Astrocyte (in vitro differentiated cells and primary cell): Measurements from ENCODE around the gene PTPN9. TPM values are rescaled to one million over a fixed set of nuclear protein-coding genes. Genes with fewer than 3 reads are reported as not detected.
"Not testable (repeated sequence)": the region's sequence is repeated elsewhere in the genome, so short reads cannot be mapped to it uniquely, and the experiment has no call there.

Source experiments
- DNase-seq: peaks from one replicate; pipeline ENCODE4 v3.0.0-alpha.2; 2010; ENCODE audit warnings: low read depth
- FAIRE-seq: peaks from 2 replicates; lab custom pipeline; 2011; peaks lifted over from hg19 to GRCh38; lab: Jason Lieb, UNC
- H2AFZ ChIP-seq: 2 replicates; pipeline ENCODE4 v1.6.0; 2012; ENCODE audit warnings: low read depth, low read length, inconsistent platforms
- H3K27ac ChIP-seq: 2 replicates; pipeline ENCODE4 v1.5.1; 2011; ENCODE audit warnings: low read depth, low read length, inconsistent platforms
- H3K27me3 ChIP-seq: 2 replicates; pipeline ENCODE4 v1.6.0; 2011; ENCODE audit warnings: low read length, inconsistent platforms; ENCODE audit not compliant: insufficient read depth
- H3K36me3 ChIP-seq: 2 replicates; pipeline ENCODE4 v1.5.1; 2011; ENCODE audit warnings: low read length, inconsistent platforms; ENCODE audit not compliant: insufficient read depth
- H3K4me1 ChIP-seq: 2 replicates; pipeline ENCODE4 v1.5.1; 2011; ENCODE audit warnings: low read length, inconsistent platforms; ENCODE audit not compliant: insufficient read depth
- H3K4me2 ChIP-seq: 2 replicates; pipeline ENCODE4 v1.6.0; 2012; ENCODE audit warnings: low read length, inconsistent platforms
- H3K4me3 ChIP-seq: 2 replicates; pipeline ENCODE4 v1.5.1; 2011; ENCODE audit warnings: low read depth, mild to moderate bottlenecking, low read length, inconsistent platforms; ENCODE audit not compliant: insufficient read depth
- H3K79me2 ChIP-seq: 2 replicates; pipeline ENCODE4 v1.6.0; 2012; ENCODE audit warnings: mild to moderate bottlenecking, low read length, inconsistent platforms; ENCODE audit not compliant: insufficient read depth
- H3K9ac ChIP-seq: 2 replicates; pipeline ENCODE4 v1.6.0; 2012; ENCODE audit warnings: mild to moderate bottlenecking, low read length, inconsistent platforms
- H3K9me3 ChIP-seq: 2 replicates; pipeline ENCODE4 v1.5.1; 2012; ENCODE audit warnings: low read depth, mild to moderate bottlenecking, low read length, inconsistent platforms; ENCODE audit not compliant: insufficient read depth
- H4K20me1 ChIP-seq: 2 replicates; pipeline ENCODE4 v1.6.0; 2012; ENCODE audit warnings: low read length, inconsistent platforms; ENCODE audit not compliant: insufficient read depth
- H3K27ac Mint-ChIP-seq: one replicate; pipeline ENCODE4 v1.8.0; 2021; ENCODE audit warnings: mild to moderate bottlenecking, mixed read lengths; ENCODE audit not compliant: unreplicated experiment
- H3K27me3 Mint-ChIP-seq: one replicate; pipeline ENCODE4 v1.8.0; 2021; ENCODE audit warnings: low read depth, mixed read lengths; ENCODE audit not compliant: unreplicated experiment
- H3K36me3 Mint-ChIP-seq: one replicate; pipeline ENCODE4 v1.8.0; 2021; ENCODE audit warnings: low read depth, mixed read lengths; ENCODE audit not compliant: unreplicated experiment
- H3K4me1 Mint-ChIP-seq: one replicate; pipeline ENCODE4 v1.8.0; 2021; ENCODE audit warnings: low read depth, mixed read lengths; ENCODE audit not compliant: unreplicated experiment
- H3K4me3 Mint-ChIP-seq: one replicate; pipeline ENCODE4 v1.8.0; 2021; ENCODE audit warnings: mild to moderate bottlenecking, moderate library complexity, mixed read lengths; ENCODE audit not compliant: unreplicated experiment
- H3K9me3 Mint-ChIP-seq: one replicate; pipeline ENCODE4 v1.8.0; 2021; ENCODE audit warnings: mild to moderate bottlenecking, mixed read lengths; ENCODE audit not compliant: unreplicated experiment
- CTCF ChIP-seq: IDR thresholded peaks from 2 replicates; pipeline ENCODE4 v1.5.1; 2011; ENCODE audit warnings: low read depth, mild to moderate bottlenecking, inconsistent platforms, low read length, moderate library complexity; ENCODE audit not compliant: insufficient read depth
- EZH2 ChIP-seq: IDR thresholded peaks from 2 replicates; pipeline ENCODE4 v1.6.1; 2012; ENCODE audit warnings: mild to moderate bottlenecking, low read length, inconsistent platforms; ENCODE audit not compliant: insufficient read depth
- total RNA-seq: library from RNA; stranded (reverse); gene quantifications from 2 replicates; pipeline ENCODE4 v1.2.1, GENCODE V29; 2021

The PTPN9 gene
- total RNA-seq, 1 donor from 2014 or later = 34.7 TPM

GRCh38 chr15:75589071-75589470 lies 10.0 kb upstream of the PTPN9 start:
- no peak overlapping the region for H3K4me3 ChIP-seq
- H3K27me3 ChIP-seq = no peaks in the 10 kb centered on the region
- Mint-ChIP-seq H3K4me3 (no peak overlapping the region), H3K36me3 (peaks cover 7% of the 10 kb centered on the region), H3K4me1 (peaks cover 3% of the 10 kb centered on the region), H3K9me3 (no peaks in the 10 kb centered on the region), H3K27ac (no peak overlapping the region), H3K27me3 (no peaks in the 10 kb centered on the region)
- DNase-seq (no peak), FAIRE-seq (no peak)
- TF ChIP-seq EZH2 = no peak
- TF ChIP-seq CTCF = no peak
- H3K27ac ChIP-seq = no peak overlapping the region
- H2AFZ ChIP-seq = no peak overlapping the region
- peaks cover 4% of the 10 kb centered on the region for H3K4me1 ChIP-seq
- H3K36me3 ChIP-seq = no peaks in the 10 kb centered on the region
- H4K20me1 ChIP-seq = no peaks in the 10 kb centered on the region
- no peak overlapping the region for H3K4me2 ChIP-seq
- H3K79me2 ChIP-seq = no peaks in the 10 kb centered on the region
- no peak overlapping the region for H3K9ac ChIP-seq
- H3K9me3 ChIP-seq = no peaks in the 10 kb centered on the region

DNA sequence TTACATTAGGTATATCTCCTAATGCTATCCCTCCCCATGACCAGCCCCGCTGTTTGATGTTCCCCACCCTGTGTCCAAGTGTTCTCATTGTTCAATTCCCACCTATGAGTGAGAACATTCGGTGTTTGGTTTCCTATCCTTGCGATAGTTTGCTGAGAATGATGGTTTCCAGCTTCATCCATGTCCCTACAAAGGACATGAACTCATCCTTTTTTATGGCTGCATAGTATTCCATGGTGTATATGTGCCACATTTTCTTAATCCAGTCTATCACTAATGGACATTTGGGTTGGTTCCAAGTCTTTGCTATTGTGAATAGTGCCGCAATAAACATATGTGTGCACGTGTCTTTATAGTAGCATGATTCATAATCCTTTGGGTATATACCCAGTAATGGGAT lies 7.3 kb upstream of the PTPN9 start:
- H3K27ac Mint-ChIP-seq, H3K4me3 ChIP-seq, H3K4me2 ChIP-seq, H3K4me1 ChIP-seq, DNase-seq, H3K4me3 Mint-ChIP-seq, H3K9me3 ChIP-seq, H3K79me2 ChIP-seq, H3K27ac ChIP-seq, H4K20me1 ChIP-seq, H3K36me3 ChIP-seq, H3K27me3 Mint-ChIP-seq, H3K4me1 Mint-ChIP-seq, H3K27me3 ChIP-seq, FAIRE-seq, H3K9me3 Mint-ChIP-seq, H3K36me3 Mint-ChIP-seq, H2AFZ ChIP-seq, H3K9ac ChIP-seq: not testable (repeated sequence)

- DNase-seq (no peak), FAIRE-seq (no peak)
- Mint-ChIP-seq H3K9me3 (no peaks in the 10 kb centered on the region), H3K27ac (no peak overlapping the region), H3K4me3 (no peak overlapping the region), H3K4me1 (peaks cover 4% of the 10 kb centered on the region), H3K27me3 (no peaks in the 10 kb centered on the region), H3K36me3 (no peaks in the 10 kb centered on the region)
- no peaks in the 10 kb centered on the region for H4K20me1 ChIP-seq
- H3K27ac ChIP-seq = no peak overlapping the region
- H3K36me3 ChIP-seq = no peaks in the 10 kb centered on the region
- H3K79me2 ChIP-seq = no peaks in the 10 kb centered on the region
- no peaks in the 10 kb centered on the region for H3K9me3 ChIP-seq
- peaks cover 9% of the 10 kb centered on the region for H3K4me1 ChIP-seq
- no peak overlapping the region for H3K4me2 ChIP-seq
- no peaks in the 10 kb centered on the region for H3K27me3 ChIP-seq
- no peak overlapping the region for H3K4me3 ChIP-seq
- no peak overlapping the region for H3K9ac ChIP-seq
- H2AFZ ChIP-seq = no peak overlapping the region
- TF ChIP-seq EZH2 = no peak
- TF ChIP-seq CTCF = no peak
These were observed 5.0 kb upstream of the PTPN9 start for GRCh38 chr15:75584121-75584520.
